ENCODE measurements around the gene ARHGEF28.

Gene ARHGEF28

GRCh38 chr5:73969195-73970036, 343.4 kb downstream of the ARHGEF28 start:
- no peak for DNase-seq (ENCODE audit: low read depth)

- no peak for DNase-seq (ENCODE audit: low read depth)
These were observed 345.3 kb downstream of the ARHGEF28 start for GRCh38 chr5:73971326-73971725.

DNA sequence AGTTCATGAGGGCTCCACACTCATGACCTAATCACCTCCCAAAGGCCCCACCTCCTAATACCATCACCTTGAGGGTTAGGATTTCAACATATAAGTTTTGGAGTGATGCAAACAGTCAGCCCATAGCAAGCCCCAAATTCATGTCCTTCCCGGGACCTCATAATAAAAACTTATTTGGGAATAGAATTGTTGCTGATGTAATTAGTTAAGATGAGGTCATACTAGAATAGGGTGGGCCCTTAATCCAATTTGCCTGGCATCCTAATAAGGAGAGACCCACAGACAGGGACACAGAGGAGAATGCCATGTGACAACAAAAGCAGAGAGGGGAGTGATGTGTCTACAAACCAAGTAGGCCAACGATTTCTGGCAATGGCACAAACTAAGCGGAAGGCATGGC, 347.1 kb downstream of the ARHGEF28 start:
- no peak for DNase-seq (ENCODE audit: low read depth)

DNA sequence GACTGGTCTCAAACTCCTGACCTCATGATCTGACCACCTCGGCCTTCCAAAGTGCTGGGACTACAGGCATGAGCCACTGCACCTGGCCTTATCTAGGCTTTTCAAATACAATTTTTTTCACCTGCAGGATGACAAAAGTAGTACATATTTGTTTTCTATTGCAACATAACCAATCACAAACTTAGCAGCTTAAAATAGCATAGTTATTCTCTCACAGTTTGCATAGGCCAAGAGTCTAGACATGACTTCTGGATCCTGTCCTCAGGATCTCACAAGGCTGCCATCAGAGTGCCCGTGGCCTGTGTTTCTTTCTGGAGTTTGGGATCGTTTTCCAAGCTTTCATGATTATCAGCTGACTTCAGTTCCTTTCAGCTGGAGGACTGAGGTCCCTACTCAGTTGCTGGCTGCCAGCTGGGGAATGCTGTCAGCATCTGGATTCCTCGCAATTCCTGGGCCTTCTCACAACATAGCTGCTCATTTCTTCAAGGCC, 348.9 kb downstream of the ARHGEF28 start:
- no peak for DNase-seq (ENCODE audit: low read depth)

- DNase-seq (ENCODE audit: low read depth) = no peak
These were observed 349.8 kb downstream of the ARHGEF28 start for GRCh38 chr5:73975845-73976244.

DNA sequence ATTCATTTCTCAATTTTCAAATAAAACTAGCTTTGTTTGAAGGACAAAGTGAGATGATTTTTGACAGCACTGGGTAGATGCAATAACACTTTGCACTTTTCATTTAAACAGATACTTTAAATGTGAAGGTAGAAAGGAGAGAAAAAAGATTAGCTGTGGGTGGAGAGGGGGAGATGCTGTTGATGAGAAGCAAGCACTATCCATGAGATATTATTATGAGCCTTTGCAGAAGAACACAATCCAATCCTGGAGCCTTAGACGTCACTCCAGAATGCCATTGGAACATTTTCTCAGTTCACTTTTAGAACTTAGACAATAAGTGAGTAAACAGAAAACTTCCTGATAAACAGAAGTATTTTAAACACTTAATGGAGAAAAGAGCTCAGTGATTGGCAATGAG, 351.1 kb downstream of the ARHGEF28 start:
- no peak for DNase-seq (ENCODE audit: low read depth)

DNA sequence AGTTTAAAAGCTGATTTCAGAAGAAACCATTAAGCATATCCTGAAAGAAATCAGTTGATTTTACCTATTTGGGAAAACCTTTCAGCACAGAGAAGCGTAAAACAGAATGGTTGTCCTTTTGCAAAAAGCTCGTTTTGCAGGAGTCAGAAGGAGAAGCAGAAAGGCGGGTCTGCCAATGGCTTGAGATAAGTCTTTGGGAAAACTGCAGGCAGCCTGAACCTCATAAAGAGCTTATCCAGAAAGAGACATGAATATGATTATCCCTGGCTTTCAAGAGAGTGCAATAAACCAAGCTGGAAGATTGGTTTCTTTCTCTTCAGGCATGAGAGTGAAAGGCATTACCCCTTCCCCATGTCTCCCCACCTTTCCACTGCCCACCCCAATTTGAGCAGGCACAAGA, 353.3 kb downstream of the ARHGEF28 start:
- DNase-seq (ENCODE audit: low read depth) = no peak

- no peak for DNase-seq (ENCODE audit: low read depth)
These were observed 355.7 kb downstream of the ARHGEF28 start for GRCh38 chr5:73981704-73982103.

DNA sequence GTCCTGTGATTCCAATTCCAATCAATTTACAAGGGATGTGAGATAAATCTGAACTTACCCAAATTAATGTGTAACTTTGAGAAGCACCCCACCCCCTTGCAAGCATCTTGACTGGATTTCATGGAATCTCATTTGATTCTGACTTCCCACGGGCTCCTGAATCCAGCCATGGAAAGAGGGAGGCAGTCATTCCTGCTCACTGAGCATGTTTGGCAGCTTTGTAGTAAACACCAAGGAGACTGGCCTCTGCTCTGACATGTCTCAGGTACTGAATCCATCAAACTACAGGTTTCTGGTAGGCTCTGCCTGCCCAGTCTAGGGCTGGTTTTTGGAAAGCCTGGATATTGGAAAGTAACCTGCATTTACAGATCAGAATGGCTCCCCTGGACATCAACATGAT, 357.6 kb downstream of the ARHGEF28 start:
- no peak for DNase-seq (ENCODE audit: low read depth)

GRCh38 chr5:73985145-73985544, 359.1 kb downstream of the ARHGEF28 start:
- DNase-seq (ENCODE audit: low read depth) = no peak

DNA sequence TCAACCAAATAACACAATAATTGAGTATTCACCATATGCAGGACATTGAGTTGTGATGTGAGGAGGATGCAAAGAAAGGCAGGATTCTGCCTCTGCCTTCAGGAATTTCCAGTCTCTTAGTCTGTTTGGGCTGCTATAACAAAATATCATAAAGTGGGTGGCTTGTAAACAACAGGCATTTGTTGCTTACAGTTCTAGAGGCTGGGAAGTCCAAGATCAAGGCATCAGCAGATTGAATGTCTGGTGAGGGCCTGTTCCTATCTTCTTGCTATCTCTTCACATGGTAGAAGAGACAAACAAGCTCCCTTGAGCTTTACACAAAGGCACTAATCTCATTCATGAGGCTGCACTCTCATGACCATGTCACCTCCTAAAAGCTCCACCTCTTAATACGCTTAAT, 360.7 kb downstream of the ARHGEF28 start:
- no peak for DNase-seq (ENCODE audit: low read depth)

GRCh38 chr5:73987915-73988314, 361.9 kb downstream of the ARHGEF28 start:
- no peak for DNase-seq (ENCODE audit: low read depth)

- no peak for DNase-seq (ENCODE audit: low read depth)
These were observed 364.0 kb downstream of the ARHGEF28 start for GRCh38 chr5:73989956-73990355.

All from T-helper 22 cell (primary cell).